Globus pallidus (tissue), 1 donor: ENCODE data around the gene CDCP1.

Source experiments
- DNase-seq: peaks from one replicate; pipeline ENCODE4 v3.0.0-alpha.2; 2015; ENCODE audit warnings: low spot score

Gene CDCP1, protein sequence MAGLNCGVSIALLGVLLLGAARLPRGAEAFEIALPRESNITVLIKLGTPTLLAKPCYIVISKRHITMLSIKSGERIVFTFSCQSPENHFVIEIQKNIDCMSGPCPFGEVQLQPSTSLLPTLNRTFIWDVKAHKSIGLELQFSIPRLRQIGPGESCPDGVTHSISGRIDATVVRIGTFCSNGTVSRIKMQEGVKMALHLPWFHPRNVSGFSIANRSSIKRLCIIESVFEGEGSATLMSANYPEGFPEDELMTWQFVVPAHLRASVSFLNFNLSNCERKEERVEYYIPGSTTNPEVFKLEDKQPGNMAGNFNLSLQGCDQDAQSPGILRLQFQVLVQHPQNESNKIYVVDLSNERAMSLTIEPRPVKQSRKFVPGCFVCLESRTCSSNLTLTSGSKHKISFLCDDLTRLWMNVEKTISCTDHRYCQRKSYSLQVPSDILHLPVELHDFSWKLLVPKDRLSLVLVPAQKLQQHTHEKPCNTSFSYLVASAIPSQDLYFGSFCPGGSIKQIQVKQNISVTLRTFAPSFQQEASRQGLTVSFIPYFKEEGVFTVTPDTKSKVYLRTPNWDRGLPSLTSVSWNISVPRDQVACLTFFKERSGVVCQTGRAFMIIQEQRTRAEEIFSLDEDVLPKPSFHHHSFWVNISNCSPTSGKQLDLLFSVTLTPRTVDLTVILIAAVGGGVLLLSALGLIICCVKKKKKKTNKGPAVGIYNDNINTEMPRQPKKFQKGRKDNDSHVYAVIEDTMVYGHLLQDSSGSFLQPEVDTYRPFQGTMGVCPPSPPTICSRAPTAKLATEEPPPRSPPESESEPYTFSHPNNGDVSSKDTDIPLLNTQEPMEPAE

DNA sequence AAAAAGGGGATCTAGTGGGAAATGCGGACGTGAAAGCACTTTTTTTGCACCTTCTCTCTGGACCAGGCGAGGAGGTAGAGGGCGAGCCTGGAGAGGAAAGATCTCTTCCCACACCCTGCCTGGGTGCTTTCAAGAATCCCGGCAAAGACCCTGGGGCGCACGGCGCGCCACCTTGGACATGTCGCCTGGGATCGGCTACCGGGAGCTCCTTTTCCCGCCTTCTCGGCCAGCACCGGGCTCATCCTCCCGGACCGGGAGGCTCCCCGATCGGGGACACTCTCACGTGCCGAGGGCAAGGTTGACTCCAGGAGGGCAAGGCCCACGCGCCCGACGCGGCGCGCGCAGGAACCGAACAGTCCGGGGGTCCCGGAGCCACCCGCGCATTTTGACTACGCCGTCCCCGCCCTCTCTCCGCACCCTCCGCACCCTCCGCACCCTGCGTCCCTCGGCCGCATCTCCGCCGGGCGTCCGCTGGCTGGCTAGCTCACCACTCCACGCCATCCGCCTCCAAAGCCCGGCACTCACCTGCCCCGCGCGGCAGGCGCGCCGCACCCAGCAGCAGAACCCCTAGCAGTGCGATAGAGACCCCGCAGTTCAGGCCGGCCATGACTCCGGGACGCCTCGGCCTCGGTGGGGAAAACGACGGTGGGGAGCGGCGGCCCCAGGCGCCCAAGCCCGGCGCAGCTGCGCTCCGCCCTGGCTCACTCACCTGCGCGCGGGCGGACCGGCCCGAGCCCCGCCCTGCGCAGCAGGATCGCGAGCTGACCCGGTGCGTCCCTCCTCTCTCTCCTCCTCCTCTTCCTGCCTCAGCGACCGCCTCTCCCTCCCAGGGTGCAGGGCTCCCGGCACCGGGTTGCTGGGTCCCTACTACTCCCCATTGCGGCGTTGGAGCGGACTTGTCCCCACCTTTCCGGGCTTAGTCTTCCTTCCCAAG, at the start of gene CDCP1:
Gene CDCP1, minus strand, starts transcription at position 698 of the 934 bp plus-strand sequence. Its CDS starts 91 bp downstream, at position 607.
- no peak for DNase-seq

DNA sequence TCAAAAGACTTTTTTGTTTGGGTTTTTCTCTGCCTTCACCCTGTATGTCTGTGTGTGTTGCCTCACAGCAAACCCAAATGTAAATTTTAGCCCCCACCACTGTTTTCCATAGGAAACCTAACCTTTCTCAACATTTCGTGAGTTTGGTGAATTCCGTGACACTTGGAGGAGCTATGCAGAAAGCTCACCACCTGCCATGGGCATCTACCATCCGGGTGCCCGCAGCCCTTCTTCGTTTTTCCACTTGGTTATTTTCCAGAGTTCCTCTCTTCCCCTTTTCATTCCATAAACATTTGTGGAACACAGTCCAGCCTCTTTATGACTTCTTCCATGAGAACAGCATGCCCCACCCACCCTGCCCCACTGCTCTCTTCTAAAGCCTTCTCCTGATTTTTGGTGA, 48.6 kb upstream of the CDCP1 start:
- no peak for DNase-seq

DNA sequence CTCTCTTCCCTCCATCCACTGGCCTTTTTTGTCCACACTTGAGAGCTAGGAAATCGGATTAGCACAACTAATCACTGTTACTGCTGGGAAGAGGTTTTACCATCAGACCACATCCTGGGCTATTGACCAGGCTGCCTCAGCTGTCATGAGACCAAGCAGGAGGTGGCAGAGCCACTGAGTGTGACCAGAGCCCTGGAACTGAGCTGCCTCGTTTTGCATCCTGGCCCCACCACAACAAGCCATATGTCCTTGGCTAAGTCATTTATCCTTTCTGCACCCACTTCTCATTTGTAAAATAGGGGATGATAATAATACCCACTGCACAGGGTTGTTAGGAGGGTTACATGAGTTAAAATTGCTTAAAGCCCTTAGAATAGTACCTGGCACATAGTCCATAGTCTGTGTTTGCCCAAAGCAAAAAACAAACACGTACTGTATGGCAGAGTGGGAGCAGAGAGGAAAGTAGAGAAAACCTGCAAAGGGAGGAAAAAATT, 45.8 kb upstream of the CDCP1 start:
- DNase-seq: no peak

DNA sequence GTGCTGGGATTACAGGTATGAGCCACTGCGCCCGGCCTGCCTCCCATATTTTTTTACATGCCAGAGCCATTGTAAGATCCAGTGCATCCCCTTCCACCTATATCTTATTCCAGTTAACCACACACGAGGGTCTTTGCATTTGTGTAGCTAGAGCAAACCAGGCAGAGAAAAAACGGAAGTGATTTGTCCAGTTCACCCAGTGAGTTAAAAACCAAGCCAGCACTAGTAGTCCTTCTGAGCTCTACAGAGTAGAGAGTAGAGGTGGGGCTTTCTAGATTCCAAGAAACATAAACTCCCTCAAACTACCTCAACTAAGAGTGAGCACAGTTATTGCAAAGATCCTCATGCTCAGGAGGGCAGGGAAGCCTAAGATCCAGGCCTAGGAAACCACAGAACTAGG, 45.2 kb upstream of the CDCP1 start:
- DNase-seq: no peak

DNA sequence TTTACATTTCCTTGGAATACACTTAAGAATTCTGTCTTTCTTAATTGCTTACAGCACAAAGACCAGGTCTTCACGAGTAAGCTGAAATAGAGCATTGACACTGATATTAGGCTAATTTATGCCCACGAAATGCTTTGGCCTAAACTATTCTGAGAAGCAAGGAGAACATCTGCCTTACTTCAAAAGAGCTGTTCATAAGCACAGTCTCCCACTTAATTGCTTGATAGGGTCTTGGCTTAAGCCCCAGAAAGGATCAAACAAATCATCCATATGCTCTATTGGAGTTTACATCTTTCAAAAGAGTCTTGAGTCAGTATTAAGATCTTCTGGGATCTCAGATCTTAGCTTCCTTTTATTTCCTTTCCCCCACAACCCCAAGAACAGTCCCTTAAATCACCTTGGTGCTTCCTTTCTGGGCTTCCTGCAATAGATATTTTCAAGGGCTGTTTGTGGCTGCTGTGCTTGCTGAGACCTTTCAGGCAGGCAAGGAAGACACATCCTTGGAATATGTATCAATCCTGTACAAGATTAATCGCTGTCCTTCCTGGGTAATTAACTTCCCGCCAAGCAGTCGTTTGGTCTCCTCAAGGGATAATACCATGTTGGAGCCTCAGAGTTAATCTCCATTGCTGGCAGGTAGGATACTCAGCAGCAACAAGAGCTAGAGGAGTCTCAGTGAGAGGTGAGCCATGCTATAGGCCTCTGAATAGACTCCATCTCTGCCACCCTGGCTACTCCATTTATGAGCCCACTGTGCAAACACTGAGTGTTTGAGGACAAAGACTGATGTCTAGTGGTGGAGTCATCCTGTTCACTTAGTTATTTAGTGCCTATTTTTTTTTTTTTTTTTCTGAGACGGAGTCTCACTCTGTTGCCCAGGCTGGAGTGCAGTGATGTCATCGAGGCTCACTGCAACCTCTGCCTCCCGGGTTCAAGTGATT, 42.8 kb upstream of the CDCP1 start:
- no peak for DNase-seq

DNA sequence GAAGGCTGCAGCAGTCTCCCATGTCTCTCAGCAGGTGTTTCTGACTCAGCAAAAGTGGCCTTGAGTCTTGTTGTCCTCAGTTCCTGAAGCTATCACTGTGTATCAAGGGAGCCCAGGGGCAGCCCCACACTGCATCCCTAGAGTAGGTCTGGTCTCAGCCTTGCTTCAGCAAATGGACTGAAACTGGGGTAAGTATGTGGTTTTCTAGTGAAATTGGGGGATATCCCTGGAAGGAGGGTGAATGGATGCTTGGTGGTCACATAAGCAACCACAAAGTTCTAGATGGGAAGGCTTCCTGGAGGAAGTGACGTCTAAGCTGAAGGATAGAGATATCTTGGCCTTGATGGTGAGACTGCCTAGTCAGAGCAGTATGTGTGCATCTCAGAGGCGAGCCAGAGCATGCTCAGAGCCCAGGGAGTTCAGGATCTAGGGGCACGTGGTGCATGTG, 41.5 kb upstream of the CDCP1 start:
- no peak for DNase-seq

DNA sequence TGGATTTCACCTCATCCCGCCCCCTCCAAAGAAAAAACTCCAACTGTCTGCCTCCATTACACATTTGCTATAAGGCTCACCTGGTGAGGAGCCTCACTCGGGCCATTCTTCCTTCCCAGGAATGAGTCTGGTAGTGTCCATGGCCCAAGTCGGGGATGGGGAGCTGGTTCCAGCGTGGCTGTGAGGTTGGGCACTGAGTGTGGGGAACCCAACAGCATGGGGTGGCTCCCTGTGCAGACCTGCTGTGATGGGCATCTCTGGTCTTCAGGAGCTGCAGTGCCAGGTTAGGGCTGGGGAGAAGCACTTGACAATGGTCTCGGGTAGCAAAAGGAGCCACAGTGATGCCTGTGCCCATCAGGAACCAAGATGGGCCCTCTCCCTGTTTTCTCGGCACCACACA, 40.7 kb upstream of the CDCP1 start:
- DNase-seq: no peak

DNA sequence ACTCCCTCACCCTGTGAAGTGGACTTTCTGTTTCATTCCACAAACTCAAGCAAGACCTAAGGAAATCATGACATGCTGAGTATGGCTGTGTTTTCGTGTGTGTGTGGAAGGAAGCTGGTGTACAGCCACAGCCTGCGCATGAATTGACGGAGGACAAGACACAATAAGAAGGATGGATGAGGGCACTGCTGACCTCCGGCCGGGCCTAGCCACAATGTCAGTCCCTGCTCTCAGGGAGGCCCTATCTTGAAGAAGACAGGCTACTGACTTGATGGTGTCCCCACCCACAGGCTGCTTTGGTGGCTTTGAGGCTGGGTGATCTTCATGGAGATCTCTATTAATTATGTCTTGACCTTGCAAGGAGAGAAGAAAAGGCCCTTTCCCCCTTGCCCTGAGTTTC, 39.3 kb upstream of the CDCP1 start:
- no peak for DNase-seq

DNA sequence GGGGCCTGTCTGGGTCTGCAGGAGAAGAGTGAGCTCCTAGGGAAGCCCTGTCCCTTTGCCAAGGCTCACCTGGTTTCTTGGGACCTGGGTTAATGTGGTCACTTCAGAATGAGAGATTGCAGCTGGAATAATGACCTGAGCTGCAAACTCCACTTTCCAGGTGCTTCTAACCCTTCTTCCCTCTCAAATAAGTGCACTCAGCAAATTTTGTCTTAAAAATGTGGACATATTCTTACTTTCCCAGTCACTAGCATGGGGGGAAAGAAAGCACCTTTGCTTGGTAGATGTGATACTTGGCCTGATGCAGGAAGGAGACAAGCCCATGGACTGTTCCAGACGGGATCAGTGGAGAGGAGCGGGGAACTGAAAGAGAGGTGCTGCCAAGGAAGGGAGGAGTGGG, 38.9 kb upstream of the CDCP1 start:
- DNase-seq: no peak

DNA sequence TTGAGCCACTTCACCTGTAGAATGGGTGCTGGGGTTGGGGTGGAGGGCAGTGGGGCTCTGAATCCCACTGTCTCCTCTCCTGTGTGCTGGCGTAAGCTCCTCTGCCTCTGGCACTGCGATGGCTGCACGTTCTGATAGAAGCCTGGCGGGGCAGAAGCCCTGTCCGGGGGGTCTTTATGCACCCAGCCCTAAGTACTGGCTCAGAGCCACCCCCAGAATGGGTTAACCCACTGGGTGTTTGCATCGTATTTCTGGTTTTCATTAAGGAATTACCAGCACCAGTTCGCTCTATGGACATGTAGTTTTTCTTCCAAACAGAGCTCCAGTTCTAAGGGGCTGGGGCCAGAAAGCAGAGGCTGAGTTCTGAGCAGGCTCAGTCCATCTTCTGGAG, 37.7 kb upstream of the CDCP1 start:
- DNase-seq: no peak

DNA sequence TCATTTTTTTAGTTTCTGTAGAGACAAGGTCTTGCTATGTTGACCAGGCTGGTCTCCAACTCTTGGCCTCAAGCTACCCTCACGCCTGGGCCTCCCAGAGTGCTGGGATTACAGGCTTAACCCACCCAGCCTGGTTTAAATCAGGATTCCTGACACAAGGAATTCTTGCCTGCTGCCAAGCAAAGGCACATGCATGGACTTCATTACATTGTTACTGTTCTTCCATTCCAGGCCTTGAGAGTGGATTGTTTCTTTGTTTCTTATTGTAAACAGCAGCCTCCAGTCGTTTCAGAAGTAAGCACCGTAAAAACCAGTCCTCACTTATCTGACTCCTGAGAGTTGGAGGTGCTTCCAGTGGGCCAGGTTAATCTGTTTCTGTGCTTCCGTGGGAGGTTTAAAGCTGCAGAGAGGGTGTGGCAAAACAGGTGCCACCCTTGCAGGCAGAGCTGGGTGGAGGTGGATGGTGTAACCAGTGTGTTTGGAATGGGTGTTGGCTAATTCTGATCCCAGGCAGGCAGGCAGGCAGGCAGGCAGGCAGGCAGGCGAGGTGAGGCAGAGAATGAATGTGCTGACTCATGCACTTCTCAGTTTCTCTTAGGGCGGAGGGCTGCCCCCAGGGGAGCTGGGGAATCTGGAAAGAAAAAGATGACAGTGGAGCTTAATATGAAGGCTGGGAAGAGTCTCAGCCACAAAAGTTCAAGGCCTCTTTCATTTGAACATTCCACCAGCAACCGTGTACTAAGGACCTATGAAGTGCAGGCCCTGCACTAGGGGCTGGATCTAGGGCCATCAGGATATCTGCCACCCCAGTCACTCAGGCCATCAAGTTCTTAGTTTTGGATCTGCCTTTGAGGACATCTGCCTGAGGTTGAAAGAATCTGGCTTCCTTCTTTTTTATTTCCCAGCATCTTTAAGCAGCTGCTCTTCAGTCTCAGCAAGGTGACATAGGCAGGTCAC, 37.0 kb upstream of the CDCP1 start:
- no peak for DNase-seq

DNA sequence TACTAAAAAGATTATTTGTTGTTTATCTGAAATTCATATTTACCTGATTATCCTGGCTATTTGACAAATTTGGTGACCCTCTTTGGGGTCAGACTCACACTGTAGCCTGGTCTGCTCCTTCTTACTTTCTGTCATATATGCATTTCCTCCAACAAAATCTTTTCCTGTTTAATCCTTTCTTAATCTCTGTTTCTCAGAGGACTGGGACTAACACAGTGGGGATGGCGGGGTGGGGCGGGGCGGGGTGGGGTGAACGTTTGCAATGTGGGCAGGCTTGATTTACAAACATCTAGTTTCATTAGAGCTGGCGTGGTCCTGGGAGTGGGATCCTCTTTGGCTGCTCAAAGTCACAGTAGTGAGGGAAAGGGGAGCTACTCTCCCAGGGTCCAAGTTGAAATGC, 35.3 kb upstream of the CDCP1 start:
- DNase-seq: no peak

DNA sequence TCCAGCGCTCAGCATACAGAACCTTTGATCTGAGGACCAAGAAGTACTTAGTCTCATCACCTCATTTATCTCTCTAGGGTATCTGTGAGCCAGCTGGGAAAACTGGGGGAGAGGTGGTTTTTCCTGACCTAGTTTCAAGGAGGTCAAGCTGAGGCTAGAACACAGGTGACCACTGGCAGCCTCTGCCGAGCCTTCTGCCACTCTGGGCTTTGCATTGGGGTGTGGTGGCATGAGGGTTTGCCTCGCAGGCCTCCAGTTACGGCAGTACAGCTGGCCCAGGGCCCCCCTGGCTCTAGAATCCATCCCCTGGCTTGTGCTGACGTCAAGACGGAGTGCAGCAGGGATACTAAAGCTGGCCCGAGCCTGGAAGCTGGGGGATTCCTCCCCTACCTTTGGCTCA, 34.7 kb upstream of the CDCP1 start:
- DNase-seq: no peak

DNA sequence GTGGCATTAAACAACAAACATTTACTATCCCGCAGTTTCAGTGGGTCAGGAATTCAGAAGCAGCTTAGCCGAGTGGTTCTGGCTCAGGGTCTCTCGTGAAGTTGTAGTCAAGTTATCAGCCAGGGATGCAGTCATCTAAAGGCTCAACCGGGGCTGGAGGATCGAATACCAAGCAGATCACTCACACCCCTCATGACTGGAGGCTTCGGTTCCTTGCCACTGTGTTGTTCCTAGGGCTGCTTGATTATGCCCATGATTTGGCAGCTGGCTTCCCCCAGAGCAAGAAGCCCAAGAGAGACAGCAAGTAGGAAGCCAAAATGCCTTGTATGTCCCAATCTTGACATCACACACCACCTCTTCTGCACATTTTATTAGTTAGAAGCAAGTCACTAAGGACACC, 33.9 kb upstream of the CDCP1 start:
- no peak for DNase-seq

DNA sequence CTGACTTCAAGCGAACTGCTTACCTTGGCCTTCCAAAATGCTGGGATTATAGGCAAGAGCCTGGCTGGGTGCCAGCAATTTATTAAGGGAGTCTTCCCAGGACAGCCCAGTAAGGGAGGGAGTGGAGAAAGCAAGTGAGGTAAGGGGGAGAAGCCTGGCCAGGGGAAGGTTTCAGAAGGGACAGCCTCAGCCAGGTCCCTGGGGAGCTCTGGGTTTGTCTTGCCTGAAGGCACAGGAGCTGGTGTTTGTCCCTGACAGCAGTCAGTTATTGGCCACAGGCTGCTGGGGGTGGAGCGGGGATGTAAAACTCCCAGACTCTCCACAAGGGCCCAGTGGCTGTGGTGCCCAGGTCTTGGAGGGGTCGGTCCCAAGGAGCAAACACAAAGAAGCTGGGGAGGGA, 33.0 kb upstream of the CDCP1 start:
- no peak for DNase-seq

DNA sequence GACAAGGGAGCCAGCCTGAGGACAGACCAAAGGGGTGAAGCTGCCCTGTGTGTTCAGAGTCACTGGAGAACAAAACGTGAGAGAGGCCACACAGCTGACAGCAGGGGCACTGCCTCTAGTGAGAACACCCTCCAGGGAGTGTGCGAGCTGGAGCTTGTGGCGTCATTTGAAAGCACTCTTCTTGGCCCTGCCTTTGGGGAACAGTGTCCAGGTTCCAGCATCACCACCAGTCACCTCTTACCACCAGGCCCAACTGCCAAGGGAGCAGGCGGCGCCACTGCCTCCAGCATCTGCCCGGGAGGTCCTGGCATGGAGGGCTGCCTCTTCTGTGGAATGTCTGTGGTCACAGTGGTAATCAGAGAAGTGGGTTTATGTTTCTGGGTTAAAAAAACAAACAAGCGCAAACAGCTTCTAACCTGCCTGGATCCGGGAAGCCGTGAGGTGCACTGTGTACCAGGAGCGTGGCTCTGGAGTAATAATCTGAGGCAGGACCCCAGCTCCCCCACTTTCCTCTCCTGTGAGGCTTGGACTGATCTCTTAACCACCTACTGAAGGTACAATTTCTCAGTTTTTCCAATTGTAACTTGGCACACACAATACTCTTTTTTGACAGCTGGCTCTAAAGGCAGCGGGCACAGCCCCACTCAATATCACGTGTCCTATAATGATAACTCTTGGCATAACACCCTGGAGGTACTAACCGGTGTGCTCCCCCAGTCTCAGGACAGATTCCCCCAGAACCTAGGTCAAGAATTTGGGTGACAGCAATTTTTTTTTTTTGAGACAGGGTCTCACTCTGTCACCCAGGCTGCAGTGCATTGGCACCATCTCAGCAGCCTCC, 32.2 kb upstream of the CDCP1 start:
- no peak for DNase-seq

DNA sequence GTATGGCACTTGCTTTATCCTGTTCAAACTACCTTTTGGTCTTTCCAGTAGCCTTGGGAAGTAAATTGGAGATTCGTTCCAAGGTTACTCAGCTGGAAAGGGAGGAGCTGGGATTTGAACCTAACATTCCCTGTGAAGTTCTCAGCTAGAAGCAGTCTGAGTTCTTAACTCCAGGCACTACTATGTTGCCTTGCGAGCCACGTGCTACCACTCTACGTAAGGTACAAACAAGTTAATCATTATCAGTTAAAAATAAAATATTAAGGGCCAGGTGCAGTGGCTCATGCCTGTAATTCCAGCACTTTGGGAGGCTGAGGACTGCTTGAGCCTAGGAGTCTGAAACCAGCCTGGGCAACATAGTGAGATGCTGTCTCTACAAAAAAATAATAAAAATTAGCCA, 30.7 kb upstream of the CDCP1 start:
- DNase-seq: no peak

DNA sequence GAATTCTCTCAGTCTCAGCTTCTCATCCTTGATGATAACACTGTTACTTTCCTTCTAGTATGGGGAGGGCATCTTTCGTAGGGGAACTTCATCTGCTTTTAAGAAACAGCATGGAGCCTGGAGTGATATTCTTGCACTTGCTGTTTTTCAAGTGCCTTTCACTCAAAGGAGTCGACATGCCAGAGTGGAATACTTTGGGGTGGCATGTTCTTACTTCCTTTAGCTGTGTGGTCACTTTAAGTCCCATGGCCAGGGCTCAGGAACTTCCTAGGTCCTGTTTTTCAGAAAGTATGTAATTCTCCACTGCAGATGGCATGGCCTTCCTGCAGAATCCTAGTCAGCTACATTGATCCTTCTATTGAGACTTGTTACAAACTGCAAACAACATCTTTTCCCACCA, 28.1 kb upstream of the CDCP1 start:
- no peak for DNase-seq

DNA sequence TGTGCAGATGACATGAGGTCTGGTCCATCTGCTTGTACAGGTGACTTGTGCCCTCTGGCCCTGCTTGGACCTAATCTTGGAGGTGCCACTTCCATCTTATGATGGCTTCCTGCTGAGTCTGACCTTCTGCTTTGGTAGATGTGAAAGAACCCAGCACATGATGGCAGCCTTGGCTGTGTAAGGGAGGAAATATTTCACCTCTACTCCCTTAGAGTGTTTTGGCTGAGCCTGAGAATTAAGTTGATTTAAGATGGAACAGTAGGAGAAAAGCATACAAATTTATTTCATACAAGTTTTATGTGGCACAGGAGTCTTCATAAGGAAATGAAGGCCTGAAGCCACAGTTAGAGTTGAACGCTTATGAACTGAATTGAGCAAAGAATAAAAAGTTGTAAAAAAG, 27.6 kb upstream of the CDCP1 start:
- no peak for DNase-seq
